Heart right ventricle (tissue), 16 donors: ENCODE data around the gene ECE2. TPM values are rescaled to one million over a fixed set of nuclear protein-coding genes. Genes with fewer than 3 reads are reported as not detected.
A peak's percentile ranks its signal among the peaks of the same experiment; 100 is the strongest.

ENCODE experiments used
- ATAC-seq, 8 donors: fragments of 200-7000 bp; cut with Tn5 transposase; one replicate each; pipeline ENCODE4 v1.9.1; 2020; ENCODE audit warnings: mild to moderate bottlenecking in 8 of 8, moderate library complexity in 8 of 8, moderate number of reproducible peaks in 1 of 8
- DNase-seq, 2 donors: peaks; one replicate each; pipeline ENCODE4 v3.0.0-alpha.2; 2020
- H3K27ac ChIP-seq, 10 donors: fragments of 200-600 bp; sonication (generic) in 2 of 10; one replicate each; pipeline versions ENCODE4 v1.5.0 to v1.8.0; 2020 to 2022; ENCODE audit warnings: mild to moderate bottlenecking in 3 of 10
- H3K27me3 ChIP-seq, 7 donors: fragments of 200-600 bp; one replicate each; pipeline ENCODE4 v1.8.0; 2021 to 2022; ENCODE audit warnings: mild to moderate bottlenecking in 2 of 7
- H3K36me3 ChIP-seq, 9 donors: fragments of 200-600 bp; sonication (generic) in 1 of 9; one replicate each; pipeline versions ENCODE4 v1.5.0 to v1.8.0; 2020 to 2022; ENCODE audit warnings: mild to moderate bottlenecking in 2 of 9
- H3K4me1 ChIP-seq, 9 donors: fragments of 200-600 bp; sonication (generic) in 1 of 9; one replicate each; pipeline versions ENCODE4 v1.5.0 to v1.8.0; 2020 to 2022; ENCODE audit warnings: mild to moderate bottlenecking in 4 of 9
- H3K4me3 ChIP-seq, 10 donors: fragments of 200-600 bp; sonication (generic) in 2 of 10; one replicate each; pipeline versions ENCODE4 v1.5.0 to v1.8.0; 2020 to 2022; ENCODE audit warnings: mild to moderate bottlenecking in 7 of 10, moderate library complexity in 2 of 10
- H3K9me3 ChIP-seq, 11 donors: fragments of 200-600 bp in 10 of 11; sonication (generic) in 2 of 11; one replicate each; pipeline versions ENCODE4 v1.5.0 to v1.8.0; 2013 to 2022; ENCODE audit warnings: mild to moderate bottlenecking in 2 of 11, control low read depth in 1 of 11, moderate library complexity in 1 of 11
- CTCF ChIP-seq, 9 donors: fragments of 200-600 bp; sonication (generic) in 2 of 9; IDR thresholded peaks; one replicate each; pipeline versions ENCODE4 v1.5.0 to v1.8.0; 2021 to 2022; ENCODE audit warnings: antibody characterized with exemption in 9 of 9, mild to moderate bottlenecking in 5 of 9, moderate library complexity in 1 of 9
- WGBS, 2 donors: extraction: QIAGEN DNeasy Blood & Tissue Kit; methylation state at CpG; one replicate each; pipeline ENCODE4 v1.1.7; 2013; ENCODE audit warnings: inconsistent platforms in 1 of 2; 5-methylcytosine and 5-hydroxymethylcytosine counted together
- intact Hi-C, 10 donors: fragments of 100-400 bp; cut with DNase I; formaldehyde crosslinking; loops; one replicate each; pipeline versions ENCODE4 v1.11.1 to v1.14.2; 2022
- polyA plus RNA-seq, 2 donors: library from polyadenylated mRNA; stranded (reverse); fragments of 200-250 nt; gene quantifications; one replicate each; pipeline ENCODE4 v1.2.3, GENCODE V29; 2013
- total RNA-seq, 10 donors: library from RNA; stranded (reverse); fragmentation: NEBNext Ultra II Directional in 3 of 10; extraction: Animal tissue kit (Norgen Biotek cat#: 25700) in 3 of 10; gene quantifications; one replicate each; pipeline versions ENCODE4 v1.2.1 to v1.2.4, GENCODE V29; 2021 to 2023
- donor health status: Arrhythmogenic right ventricular cardiomyopathy.
- donor health status: ischemic (EF 13 %, LVEDD 7.1; RV severe dilation, severe dysfunction).
- donor health status: healthy with polysubstance abuse.
- donor health status: DM: no; HTN: yes; CAD: no.
- donor health status: DM: no; HTN: no; CAD: no.
- donor health status: ischemic (EF 25% LVEDD 6.9; RV normal size, moderate dysfunction).
- donor health status: ischemic (EF 25% LVEDD 5.7; RV mildly dilated, moderate dysfunction).
- donor health status: healthy.
- donor health status: DM: yes; HTN: yes; CAD: no.
- donor health status: Ischemic cardiomyopathy.
- donor health status: ischemic (EF 35%, LVEDD 5.7; RV mildly dilated, moderate dysfunction).
- donor health status: nonischemic (EF 11% LVEDD 7.7; RV severe dilation, severe dysfunction).
- donor health status: DM: yes; HTN: yes; CAD: no.
- donor health status: PGD.
- donor health status: ischemic (EF 29% LVEDD 5.4; RV normal size, mild dysfunction).
- donor health status: nonischemic (EF 23%, LVEDD 6.1; RV moderate dilation, normal function).

ECE2 gene
- total and polyA plus RNA-seq, 12 donors, result 0.20 to 0.28 TPM; not detected in 10

- H3K27ac ChIP-seq, result peak overlapping the region; percentile 81 to 99 (median 96)
- no peak for TF ChIP-seq CTCF (IDR thresholded peaks at IDR 0.05)
- H3K9me3 ChIP-seq, result no peaks in the 10 kb centered on the region
- ATAC-seq (peak; percentile 21 to 61 (median 44)), DNase-seq (peak in 1 of 2 donors; percentile 57)
- H3K27me3 ChIP-seq, result no peaks in the 10 kb centered on the region
- 10 to 12% methylated on average over 17 of the region's 17 CpGs for WGBS, 2 donors
- H3K4me3 ChIP-seq, result peak overlapping the region; percentile 51 to 96 (median 82)
- intact Hi-C loops, result loop anchor here in 2 of 10 donors (1.0 to 10.0 kb wide), 4 partner anchors 16 to 152 kb away; partner anchors contain the start of genes ABCF3 (in 1 of the 2) and PSMD2 (in 1 of the 2)
- H3K4me1 ChIP-seq, result peaks cover 18 to 73% (median 45%) of the 10 kb centered on the region in 9 donors
- peaks cover 0 to 49% (median 29%) of the 10 kb centered on the region in 9 donors for H3K36me3 ChIP-seq
Observed at GRCh38 chr3:184336547-184337398, 61.0 kb downstream of the ECE2 start.

GRCh38 chr3:184337399-184337714 lies 61.5 kb downstream of the ECE2 start, which contains the start of gene FAM131A:
TSS of gene FAM131A (plus strand) at chr3:184337600. CDS start at chr3:184337631, 31 bp downstream.
- ATAC-seq (peak; percentile 43 to 76 (median 62)), DNase-seq (peak; percentile 53 to 81)
- no peak for TF ChIP-seq CTCF (IDR thresholded peaks at IDR 0.05)
- peak within 1 kb of the TSS; percentile 81 to 99 (median 96) for H3K27ac ChIP-seq
- H3K9me3 ChIP-seq, result no peaks in the 10 kb centered on the region
- no peaks in the 10 kb centered on the region for H3K27me3 ChIP-seq
- peaks cover 18 to 68% (median 41%) of the 10 kb centered on the region in 9 donors for H3K4me1 ChIP-seq
- H3K4me3 ChIP-seq, result peak within 1 kb of the TSS; percentile 51 to 96 (median 82)
- H3K36me3 ChIP-seq, result peaks cover 0 to 49% (median 29%) of the 10 kb centered on the region in 9 donors
- intact Hi-C loops, result loop anchor here in 2 of 10 donors (1.0 to 10.0 kb wide), 4 partner anchors 17 to 153 kb away; partner anchors contain the start of genes ABCF3 (in 1 of the 2) and PSMD2 (in 1 of the 2)
- WGBS, 2 donors, result 21 to 29% methylated on average over 6 of the region's 6 CpGs

- 55 to 60% methylated on average over 7 of the region's 7 CpGs for WGBS, 2 donors
- TF ChIP-seq CTCF (IDR thresholded peaks at IDR 0.05), result no peak
- peaks cover 0 to 49% (median 30%) of the 10 kb centered on the region in 9 donors for H3K36me3 ChIP-seq
- no peaks in the 10 kb centered on the region for H3K27me3 ChIP-seq
- peaks cover 18 to 61% (median 41%) of the 10 kb centered on the region in 9 donors for H3K4me1 ChIP-seq
- DNase-seq, result no peak
- no peak for ATAC-seq
- peak overlapping the region; percentile 81 to 99 (median 96) for H3K27ac ChIP-seq
- H3K9me3 ChIP-seq, result no peaks in the 10 kb centered on the region
- peak overlapping the region in 9 of 10 donors; percentile 5 to 96 (median 82) for H3K4me3 ChIP-seq
- intact Hi-C loops, result loop anchor here in 2 of 10 donors (1.0 to 10.0 kb wide), 5 partner anchors 18 to 153 kb away; partner anchors contain the start of genes ABCF3 (in 1 of the 2), EIF4G1 (in 1 of the 2) and PSMD2 (in 1 of the 2)
Observed at GRCh38 chr3:184337981-184338380, 62.2 kb downstream of the ECE2 start.

GRCh38 chr3:184338511-184338945 lies 62.7 kb downstream of the ECE2 start:
- Histone ChIP-seq H3K27ac (peak overlapping the region; percentile 81 to 99 (median 96)), H3K36me3 (peaks cover 0 to 49% (median 32%) of the 10 kb centered on the region in 9 donors), H3K4me3 (peak overlapping the region in 9 of 10 donors; percentile 5 to 96 (median 82)), H3K9me3 (no peaks in the 10 kb centered on the region), H3K27me3 (no peaks in the 10 kb centered on the region), H3K4me1 (peaks cover 18 to 60% (median 41%) of the 10 kb centered on the region in 9 donors)
- 11 to 15% methylated on average over 36 to 37 of the region's 37 CpGs for WGBS, 2 donors
- intact Hi-C loops, result loop anchor here in 2 of 10 donors (2.0 to 10.0 kb wide), 2 partner anchors 24 to 154 kb away; partner anchors contain the start of genes ABCF3 (in 1 of the 2) and EIF4G1 (in 1 of the 2)
- ATAC-seq (peak; percentile 32 to 71 (median 55)), DNase-seq (peak; percentile 89)
- TF ChIP-seq CTCF (IDR thresholded peaks at IDR 0.05), result peak in 8 of 9 donors; percentile 9 to 51 (median 26)
